ENCODE data around the gene PPP1R12B.
"Not testable (repeated sequence)": the region's sequence is repeated elsewhere in the genome, so short reads cannot be mapped to it uniquely, and the experiment has no call there.

GRCh38 chr1:202473266-202474045, 125.0 kb downstream of the PPP1R12B start:
- not testable (repeated sequence) for TF ChIP-seq CTCF, POLR2A (IDR thresholded peaks at IDR 0.05)
